Muscle layer of duodenum (tissue), 2 donors: ENCODE results near the gene SH3PXD2A.

Experiments used
- H3K27ac ChIP-seq: one replicate; pipeline ENCODE4 v1.7.0; 2013; ENCODE audit warnings: mild to moderate bottlenecking, low read length
- H3K27me3 ChIP-seq: one replicate; pipeline ENCODE4 v1.7.0; 2013; ENCODE audit warnings: low read depth, mild to moderate bottlenecking, control low read depth, low read length
- H3K36me3 ChIP-seq, 2 donors: one replicate each; pipeline ENCODE4 v1.7.0; 2013; ENCODE audit warnings: low read length in 2 of 2, control low read depth in 1 of 2, mild to moderate bottlenecking in 1 of 2; ENCODE audit not compliant: insufficient read depth in 2 of 2, control insufficient read depth in 1 of 2
- H3K4me1 ChIP-seq, 2 donors: one replicate each; pipeline ENCODE4 v1.7.0; 2013; ENCODE audit warnings: low read length in 2 of 2, mild to moderate bottlenecking in 2 of 2, control low read depth in 1 of 2, moderate library complexity in 1 of 2; ENCODE audit not compliant: insufficient read depth in 2 of 2, control insufficient read depth in 1 of 2
- H3K4me3 ChIP-seq, 2 donors: one replicate each; pipeline ENCODE4 v1.7.0; 2013; ENCODE audit warnings: low read length in 2 of 2, low read depth in 1 of 2, mild to moderate bottlenecking in 1 of 2
- H3K9me3 ChIP-seq, 2 donors: one replicate each; pipeline ENCODE4 v1.7.0; 2013; ENCODE audit warnings: low read length in 2 of 2, control low read depth in 1 of 2, mild to moderate bottlenecking in 1 of 2; ENCODE audit not compliant: control insufficient read depth in 1 of 2
- donor health status: healthy.

Gene SH3PXD2A

DNA sequence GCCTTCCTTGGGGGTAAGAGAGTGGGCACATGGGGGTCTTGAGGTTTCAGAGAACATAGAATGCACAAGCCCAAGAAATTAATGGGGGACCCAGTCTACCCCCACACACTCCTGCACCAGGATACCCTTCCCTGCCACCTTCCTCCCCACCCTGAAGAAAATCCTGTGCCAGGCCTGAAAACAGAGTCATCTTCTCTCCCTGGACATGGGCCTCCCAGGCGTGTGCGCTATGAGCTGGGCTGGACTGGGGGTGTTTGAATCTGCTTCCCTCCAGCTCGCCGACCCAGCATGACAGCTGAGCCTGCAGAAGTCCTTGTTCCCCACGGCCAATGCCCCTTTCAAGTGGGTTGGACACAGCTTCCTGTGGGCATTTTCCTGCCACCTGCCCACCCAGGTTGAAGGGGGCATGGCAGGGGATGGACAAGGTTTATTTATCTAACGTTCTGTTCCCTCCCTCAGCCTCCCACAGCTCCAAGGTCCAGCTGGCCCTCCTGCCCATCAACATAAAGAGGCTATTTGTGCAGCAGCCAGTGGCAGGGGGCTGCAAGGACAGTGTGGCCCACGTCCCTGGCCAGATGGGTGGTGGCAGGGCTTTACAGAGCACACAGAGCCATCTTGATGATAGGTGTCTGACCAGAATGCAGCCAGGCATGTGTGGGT lies 141.0 kb downstream of the SH3PXD2A start:
- Histone ChIP-seq H3K36me3 (no peaks in the 10 kb centered on the region), H3K4me1 (peaks cover 0 to 11% of the 10 kb centered on the region in 2 donors), H3K9me3 (no peaks in the 10 kb centered on the region), H3K4me3 (no peak overlapping the region), H3K27me3 (no peaks in the 10 kb centered on the region), H3K27ac (no peak overlapping the region)

DNA sequence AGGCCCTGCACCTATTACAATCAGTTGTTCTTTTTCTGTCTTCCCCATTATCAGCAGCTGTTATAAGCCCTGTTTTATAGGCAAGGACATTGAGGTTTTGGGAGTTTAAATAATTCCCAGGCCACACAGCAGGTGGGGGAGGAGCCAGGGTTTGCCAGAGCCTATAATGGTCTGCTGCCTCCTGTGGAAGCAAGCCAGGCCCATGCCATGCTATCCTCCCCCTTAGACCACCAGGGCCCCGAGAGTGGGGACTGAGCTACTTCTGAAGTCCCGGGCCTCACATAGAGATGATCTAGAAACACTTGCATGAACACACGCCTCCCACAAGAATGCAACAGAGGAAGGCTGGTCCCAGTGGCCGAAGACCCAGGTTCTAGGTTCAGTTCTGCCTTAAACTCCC lies 141.7 kb downstream of the SH3PXD2A start:
- Histone ChIP-seq H3K27ac (no peak overlapping the region), H3K27me3 (no peaks in the 10 kb centered on the region), H3K9me3 (no peaks in the 10 kb centered on the region), H3K4me1 (peaks cover 0 to 11% of the 10 kb centered on the region in 2 donors), H3K36me3 (no peaks in the 10 kb centered on the region), H3K4me3 (no peak overlapping the region)

DNA sequence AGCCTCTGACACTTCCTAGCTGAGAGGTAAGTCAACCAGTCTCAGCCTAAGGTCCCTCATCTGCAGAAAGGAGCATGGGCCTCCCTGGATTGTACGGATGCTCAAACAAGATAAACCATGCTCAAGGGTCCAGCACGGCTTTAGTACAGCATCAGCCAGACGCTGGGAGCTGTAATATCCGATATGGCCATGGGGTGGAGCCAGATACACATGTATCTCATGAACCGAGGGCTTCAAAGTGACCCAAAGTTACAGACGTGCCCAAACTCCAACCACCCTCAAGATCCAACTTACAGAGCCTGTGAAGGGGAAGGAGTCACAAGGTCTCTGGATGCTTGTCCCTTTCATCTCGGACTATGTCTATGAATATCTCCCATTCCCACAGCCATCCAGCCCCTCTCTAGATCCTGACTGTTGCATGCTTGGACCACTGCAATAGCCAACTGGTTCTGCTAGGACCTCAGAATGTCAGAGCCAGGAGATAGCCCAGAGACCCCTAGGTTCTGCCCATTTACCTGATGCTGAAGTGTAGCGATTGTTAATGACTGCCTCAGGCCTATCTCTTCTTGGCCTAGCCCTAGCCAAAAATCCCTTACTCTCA lies 142.4 kb downstream of the SH3PXD2A start:
- no peaks in the 10 kb centered on the region for H3K36me3 ChIP-seq
- H3K27me3 ChIP-seq = no peaks in the 10 kb centered on the region
- peaks cover 0 to 11% of the 10 kb centered on the region in 2 donors for H3K4me1 ChIP-seq
- H3K9me3 ChIP-seq = no peaks in the 10 kb centered on the region
- H3K27ac ChIP-seq = no peak overlapping the region
- no peak overlapping the region for H3K4me3 ChIP-seq

- H3K36me3 ChIP-seq = no peaks in the 10 kb centered on the region
- no peak overlapping the region for H3K4me3 ChIP-seq
- H3K27ac ChIP-seq = no peak overlapping the region
- H3K27me3 ChIP-seq = no peaks in the 10 kb centered on the region
- peaks cover 0 to 4% of the 10 kb centered on the region in 2 donors for H3K4me1 ChIP-seq
- no peaks in the 10 kb centered on the region for H3K9me3 ChIP-seq
Observed at GRCh38 chr10:103712146-103712545, 143.2 kb downstream of the SH3PXD2A start.

- Histone ChIP-seq H3K27ac (no peak overlapping the region), H3K36me3 (no peaks in the 10 kb centered on the region), H3K9me3 (no peaks in the 10 kb centered on the region), H3K4me3 (no peak overlapping the region), H3K27me3 (no peaks in the 10 kb centered on the region), H3K4me1 (no peaks in the 10 kb centered on the region)
Observed at GRCh38 chr10:103711351-103711994, 143.9 kb downstream of the SH3PXD2A start.

- Histone ChIP-seq H3K4me3 (no peak overlapping the region), H3K4me1 (no peaks in the 10 kb centered on the region), H3K27me3 (no peaks in the 10 kb centered on the region), H3K27ac (no peak overlapping the region), H3K9me3 (no peaks in the 10 kb centered on the region), H3K36me3 (no peaks in the 10 kb centered on the region)
Observed at GRCh38 chr10:103710490-103710889, 144.9 kb downstream of the SH3PXD2A start.

GRCh38 chr10:103709341-103709920 lies 145.9 kb downstream of the SH3PXD2A start:
- no peaks in the 10 kb centered on the region for H3K9me3 ChIP-seq
- H3K27me3 ChIP-seq = no peaks in the 10 kb centered on the region
- H3K4me1 ChIP-seq = no peaks in the 10 kb centered on the region
- no peaks in the 10 kb centered on the region for H3K36me3 ChIP-seq
- no peak overlapping the region for H3K27ac ChIP-seq
- H3K4me3 ChIP-seq = no peak overlapping the region

- Histone ChIP-seq H3K9me3 (no peaks in the 10 kb centered on the region), H3K27ac (no peak overlapping the region), H3K27me3 (no peaks in the 10 kb centered on the region), H3K36me3 (no peaks in the 10 kb centered on the region), H3K4me3 (no peak overlapping the region), H3K4me1 (no peaks in the 10 kb centered on the region)
Observed at GRCh38 chr10:103708627-103709288, 146.6 kb downstream of the SH3PXD2A start.

DNA sequence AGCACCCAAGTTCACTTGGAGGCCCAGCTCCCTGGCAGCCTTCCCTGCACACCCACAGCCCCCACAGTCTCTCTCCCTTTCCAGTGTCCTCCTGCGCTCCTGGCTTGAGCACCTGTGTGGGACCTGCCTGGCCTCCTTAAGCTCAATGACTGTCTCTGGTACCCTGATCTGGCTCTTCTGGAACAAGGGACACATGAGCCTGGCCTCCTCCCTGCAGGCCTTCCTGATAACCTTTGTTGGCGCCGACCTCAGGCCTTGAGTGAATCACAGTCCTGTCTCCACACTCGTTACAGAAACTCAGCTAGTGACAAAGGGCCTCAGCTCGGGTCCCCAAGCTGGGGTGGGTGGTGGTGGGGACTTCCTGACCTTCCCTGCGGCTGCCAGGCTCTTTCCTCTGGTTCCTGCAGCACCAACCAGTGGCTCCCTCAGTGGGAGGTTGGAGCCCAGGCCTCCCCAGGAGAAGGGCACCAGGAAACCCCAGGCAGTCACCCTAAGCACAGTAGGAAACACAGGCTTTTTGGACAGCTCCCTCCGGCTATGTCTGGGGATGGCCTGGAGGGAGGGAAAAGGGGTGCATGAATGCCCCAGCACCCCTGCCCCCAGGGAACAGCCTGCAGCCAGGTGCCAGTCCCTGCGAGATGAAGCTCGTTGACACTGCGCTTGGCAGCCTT lies 147.3 kb downstream of the SH3PXD2A start:
- Histone ChIP-seq H3K4me1 (no peaks in the 10 kb centered on the region), H3K9me3 (no peaks in the 10 kb centered on the region), H3K27me3 (no peaks in the 10 kb centered on the region), H3K36me3 (no peaks in the 10 kb centered on the region), H3K27ac (no peak overlapping the region), H3K4me3 (no peak overlapping the region)

GRCh38 chr10:103706762-103707161 lies 148.6 kb downstream of the SH3PXD2A start:
- Histone ChIP-seq H3K9me3 (no peaks in the 10 kb centered on the region), H3K27ac (no peak overlapping the region), H3K4me1 (no peaks in the 10 kb centered on the region), H3K36me3 (no peaks in the 10 kb centered on the region), H3K27me3 (no peaks in the 10 kb centered on the region), H3K4me3 (no peak overlapping the region)

GRCh38 chr10:103706047-103706446 lies 149.3 kb downstream of the SH3PXD2A start:
- Histone ChIP-seq H3K4me1 (no peaks in the 10 kb centered on the region), H3K36me3 (no peaks in the 10 kb centered on the region), H3K9me3 (no peaks in the 10 kb centered on the region), H3K27ac (no peak overlapping the region), H3K4me3 (no peak overlapping the region), H3K27me3 (no peaks in the 10 kb centered on the region)
